NCI-H774 (cell line): ENCODE measurements around the gene POTEM.
"Not testable (repeated sequence)": the region's sequence is repeated elsewhere in the genome, so short reads cannot be mapped to it uniquely, and the experiment has no call there.

ENCODE experiments used
- DNase-seq: peaks from one replicate; lab custom pipeline; 2025; lab: John Stamatoyannopoulos, UW

Gene POTEM

DNA sequence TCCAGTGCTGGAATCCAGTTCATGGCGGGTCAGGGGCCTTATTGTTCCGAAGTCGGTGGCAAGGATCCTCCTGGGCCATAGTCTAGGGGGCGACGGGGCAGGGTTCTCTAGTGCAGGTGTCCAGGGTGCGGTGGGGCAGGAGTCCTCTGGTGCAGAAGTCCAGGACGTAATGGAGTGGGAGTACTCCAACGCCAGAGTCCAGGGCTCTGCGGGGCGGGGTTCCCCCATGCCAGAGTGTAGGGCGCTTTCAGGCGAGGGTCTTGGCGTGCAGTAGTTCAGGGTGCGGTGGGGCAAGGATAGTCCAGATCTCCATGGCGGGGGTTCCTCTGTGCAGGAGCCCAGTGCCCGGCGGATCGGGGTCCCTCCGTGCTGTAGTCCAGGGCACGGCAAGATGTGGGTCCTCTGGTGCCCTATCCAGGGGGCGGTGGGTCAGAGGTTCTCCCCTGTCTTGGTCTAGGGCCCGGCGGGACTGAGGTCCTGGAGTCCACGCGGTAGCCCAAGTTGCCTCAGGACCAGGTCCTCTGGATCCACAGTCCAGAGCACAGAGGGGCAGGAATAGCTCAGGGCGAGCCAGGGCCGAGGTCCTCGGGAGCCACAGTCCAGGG, 70.9 kb downstream of the POTEM start:
- not testable (repeated sequence) for DNase-seq

DNA sequence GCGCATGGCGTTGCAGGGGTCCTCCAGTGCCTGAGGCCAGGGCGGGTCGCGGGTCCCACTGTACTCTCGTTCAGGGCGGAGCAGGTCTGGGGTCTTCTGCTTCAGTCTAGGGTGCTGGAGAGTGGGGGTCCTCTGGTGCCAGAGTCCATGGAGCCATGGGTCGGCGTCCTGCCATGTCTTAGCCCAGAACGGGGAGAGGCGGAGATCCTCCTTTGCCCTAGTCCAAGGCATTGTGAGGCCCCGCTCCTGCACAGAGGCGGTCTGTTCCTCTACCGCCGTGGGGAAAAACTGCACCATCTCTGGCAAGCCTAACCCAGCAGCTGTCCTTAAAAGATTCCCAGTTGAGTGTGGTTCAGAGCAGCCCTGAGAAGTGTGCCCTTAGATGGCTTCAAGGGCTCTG, 71.6 kb downstream of the POTEM start:
- DNase-seq: not testable (repeated sequence)

DNA sequence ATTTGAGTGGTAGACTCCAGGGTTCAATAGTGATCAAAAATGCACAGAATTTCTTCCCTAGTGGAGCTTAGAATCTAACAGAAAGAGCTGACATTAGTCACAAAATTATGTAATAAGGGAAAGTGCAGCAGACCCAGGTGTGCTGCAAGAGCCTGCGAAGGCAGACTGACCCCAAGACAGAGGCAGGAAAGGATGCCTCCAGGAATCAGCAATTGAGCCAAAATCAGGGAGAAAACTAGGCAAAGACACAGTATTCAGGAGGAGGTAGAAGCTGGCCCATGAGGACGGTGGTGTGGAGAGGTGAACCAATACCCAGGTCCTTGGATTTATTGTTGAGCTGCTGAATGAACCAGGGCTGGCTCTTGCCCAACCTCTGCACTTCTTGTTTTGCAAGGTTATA, 76.2 kb downstream of the POTEM start:
- DNase-seq: not testable (repeated sequence)
